Hepatocyte (in vitro differentiated cells): Measurements from ENCODE around the gene PGA5. TPM values are rescaled to one million over a fixed set of nuclear protein-coding genes. Genes with fewer than 3 reads are reported as not detected.

Source experiments
- DNase-seq: peaks from one replicate; pipeline ENCODE4 v3.0.0-alpha.2; 2016; ENCODE audit warnings: low spot score
- H2AFZ ChIP-seq: fragments of 200-600 bp; sonication (generic); 2 replicates; pipeline ENCODE4 v1.6.0; 2016; ENCODE audit warnings: antibody characterized with exemption, mild to moderate bottlenecking
- H3K27ac ChIP-seq: fragments of 200-600 bp; sonication (generic); 2 replicates; pipeline ENCODE4 v1.5.1; 2016; ENCODE audit warnings: mild to moderate bottlenecking
- H3K27me3 ChIP-seq: fragments of 200-600 bp; sonication (generic); 2 replicates; pipeline ENCODE4 v1.6.1; 2016
- H3K36me3 ChIP-seq: fragments of 200-600 bp; sonication (generic); replicated peaks from 2 replicates; pipeline ENCODE4 v1.5.1; 2016; ENCODE audit warnings: low read depth; ENCODE audit not compliant: insufficient read depth
- H3K4me1 ChIP-seq: fragments of 200-600 bp; sonication (generic); 2 replicates; pipeline ENCODE4 v1.5.1; 2016; ENCODE audit warnings: mild to moderate bottlenecking, moderate library complexity; ENCODE audit not compliant: insufficient read depth
- H3K4me2 ChIP-seq: fragments of 200-600 bp; sonication (generic); 2 replicates; pipeline ENCODE4 v1.6.0; 2016
- H3K4me3 ChIP-seq: fragments of 200-600 bp; sonication (generic); 2 replicates; pipeline ENCODE4 v1.5.1; 2016; ENCODE audit warnings: mild to moderate bottlenecking
- H3K79me2 ChIP-seq: fragments of 200-600 bp; sonication (generic); 2 replicates; pipeline ENCODE4 v1.6.0; 2017; ENCODE audit warnings: mild to moderate bottlenecking
- H3K9me2 ChIP-seq: fragments of 200-600 bp; sonication (generic); replicated peaks from 2 replicates; pipeline ENCODE4 v1.6.0; 2017; ENCODE audit warnings: mild to moderate bottlenecking; ENCODE audit not compliant: insufficient read depth
- H3K9me3 ChIP-seq: fragments of 200-600 bp; sonication (generic); 2 replicates; pipeline ENCODE4 v1.5.1; 2016; ENCODE audit warnings: low read depth, mild to moderate bottlenecking
- H4K20me1 ChIP-seq: fragments of 200-600 bp; sonication (generic); 2 replicates; pipeline ENCODE4 v1.6.0; 2016; ENCODE audit warnings: mild to moderate bottlenecking; ENCODE audit not compliant: insufficient read depth, poor library complexity, severe bottlenecking
- EZH2 ChIP-seq: fragments of 200-600 bp; sonication (generic); IDR thresholded peaks from 2 replicates; pipeline ENCODE4 v1.6.1; 2016; ENCODE audit warnings: antibody characterized with exemption, mild to moderate bottlenecking, borderline replicate concordance
- EZH2phosphoT487 ChIP-seq: fragments of 200-600 bp; sonication (generic); IDR thresholded peaks from one replicate; pipeline ENCODE4 v1.6.1; 2018; ENCODE audit warnings: antibody characterized with exemption, mild to moderate bottlenecking, low read depth, moderate library complexity; ENCODE audit not compliant: unreplicated experiment, severe bottlenecking
- WGBS: methylation state at CpG from one replicate; pipeline ENCODE4 v1.1.6; 2016; ENCODE audit warnings: low lambda C conversion rate; ENCODE audit errors: missing lambda C conversion rate; 5-methylcytosine and 5-hydroxymethylcytosine counted together
- polyA plus RNA-seq: library from polyadenylated mRNA; unstranded; fragments of >200 nt; fragmentation: Nextera tagmentation; extraction: Ambion mirVana; gene quantifications from 2 replicates; pipeline ENCODE4 v1.2.1, GENCODE V29; 2016
- total RNA-seq: library from RNA; depleted of rRNA; stranded (reverse); fragments of >200 nt; gene quantifications from 2 replicates; pipeline ENCODE4 v1.2.3, GENCODE V29; 2014
- TF ChIP-seq, protein P1 (sequence below): fragments of 200-600 bp; sonication (generic); IDR thresholded peaks from 2 replicates; pipeline ENCODE4 v1.5.1; 2016; ENCODE audit warnings: antibody characterized with exemption, mild to moderate bottlenecking; ENCODE audit not compliant: poor library complexity

Gene PGA5
- total and polyA plus RNA-seq, 2 experiments from 2014 or later: 0.77 to 1.8 TPM

DNA sequence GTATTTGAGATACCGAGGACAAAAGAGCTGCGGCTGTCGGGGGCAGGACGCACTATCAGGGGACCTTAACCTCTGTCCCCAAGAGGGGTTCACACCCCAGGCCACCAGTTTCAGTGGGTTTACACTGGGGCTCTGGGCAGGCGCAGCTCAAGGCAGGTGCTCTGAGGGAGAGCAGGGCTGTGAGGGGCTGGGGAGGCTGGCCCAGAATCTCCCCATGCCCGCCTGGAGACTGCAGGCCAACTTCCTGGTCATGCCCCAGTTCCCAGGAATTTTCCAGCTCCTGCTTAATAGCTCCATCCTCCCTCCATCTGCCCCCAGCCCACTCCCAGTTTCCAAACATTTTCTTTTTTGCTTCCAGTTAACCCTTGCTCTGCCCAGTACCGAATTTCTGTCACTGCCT is 45.3 kb upstream of the PGA5 start:
- no peak overlapping the region for H2AFZ ChIP-seq
- no peaks in the 10 kb centered on the region for H3K4me1 ChIP-seq
- no peak overlapping the region for H3K27ac ChIP-seq
- no peaks in the 10 kb centered on the region for H3K79me2 ChIP-seq
- DNase-seq: no peak
- no peaks in the 10 kb centered on the region for H3K36me3 ChIP-seq
- H3K9me3 ChIP-seq: no peaks in the 10 kb centered on the region
- H4K20me1 ChIP-seq: no peaks in the 10 kb centered on the region
- TF ChIP-seq EZH2phosphoT487 (no peak), EZH2 (no peak)
- TF ChIP-seq, protein P1, sequence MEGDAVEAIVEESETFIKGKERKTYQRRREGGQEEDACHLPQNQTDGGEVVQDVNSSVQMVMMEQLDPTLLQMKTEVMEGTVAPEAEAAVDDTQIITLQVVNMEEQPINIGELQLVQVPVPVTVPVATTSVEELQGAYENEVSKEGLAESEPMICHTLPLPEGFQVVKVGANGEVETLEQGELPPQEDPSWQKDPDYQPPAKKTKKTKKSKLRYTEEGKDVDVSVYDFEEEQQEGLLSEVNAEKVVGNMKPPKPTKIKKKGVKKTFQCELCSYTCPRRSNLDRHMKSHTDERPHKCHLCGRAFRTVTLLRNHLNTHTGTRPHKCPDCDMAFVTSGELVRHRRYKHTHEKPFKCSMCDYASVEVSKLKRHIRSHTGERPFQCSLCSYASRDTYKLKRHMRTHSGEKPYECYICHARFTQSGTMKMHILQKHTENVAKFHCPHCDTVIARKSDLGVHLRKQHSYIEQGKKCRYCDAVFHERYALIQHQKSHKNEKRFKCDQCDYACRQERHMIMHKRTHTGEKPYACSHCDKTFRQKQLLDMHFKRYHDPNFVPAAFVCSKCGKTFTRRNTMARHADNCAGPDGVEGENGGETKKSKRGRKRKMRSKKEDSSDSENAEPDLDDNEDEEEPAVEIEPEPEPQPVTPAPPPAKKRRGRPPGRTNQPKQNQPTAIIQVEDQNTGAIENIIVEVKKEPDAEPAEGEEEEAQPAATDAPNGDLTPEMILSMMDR: no peak
- H3K4me2 ChIP-seq: no peak overlapping the region
- H3K9me2 ChIP-seq: no peaks in the 10 kb centered on the region
- WGBS: 81% methylated on average over 7 of the region's 7 CpGs
- no peaks in the 10 kb centered on the region for H3K27me3 ChIP-seq
- no peak overlapping the region for H3K4me3 ChIP-seq

- Histone ChIP-seq H3K36me3 (no peaks in the 10 kb centered on the region), H3K9me2 (no peaks in the 10 kb centered on the region), H4K20me1 (no peaks in the 10 kb centered on the region), H3K9me3 (no peaks in the 10 kb centered on the region), H3K4me1 (no peaks in the 10 kb centered on the region), H3K79me2 (no peaks in the 10 kb centered on the region), H3K27ac (no peak overlapping the region), H3K4me3 (no peak overlapping the region), H3K27me3 (no peaks in the 10 kb centered on the region), H3K4me2 (no peak overlapping the region), H2AFZ (no peak overlapping the region)
- DNase-seq: no peak
- TF ChIP-seq, protein P1: no peak
- TF ChIP-seq EZH2phosphoT487 (no peak), EZH2 (no peak)
- 85% methylated on average over 6 of the region's 6 CpGs for WGBS
These were observed 42.6 kb upstream of the PGA5 start for GRCh38 chr11:61198361-61198760.

DNA sequence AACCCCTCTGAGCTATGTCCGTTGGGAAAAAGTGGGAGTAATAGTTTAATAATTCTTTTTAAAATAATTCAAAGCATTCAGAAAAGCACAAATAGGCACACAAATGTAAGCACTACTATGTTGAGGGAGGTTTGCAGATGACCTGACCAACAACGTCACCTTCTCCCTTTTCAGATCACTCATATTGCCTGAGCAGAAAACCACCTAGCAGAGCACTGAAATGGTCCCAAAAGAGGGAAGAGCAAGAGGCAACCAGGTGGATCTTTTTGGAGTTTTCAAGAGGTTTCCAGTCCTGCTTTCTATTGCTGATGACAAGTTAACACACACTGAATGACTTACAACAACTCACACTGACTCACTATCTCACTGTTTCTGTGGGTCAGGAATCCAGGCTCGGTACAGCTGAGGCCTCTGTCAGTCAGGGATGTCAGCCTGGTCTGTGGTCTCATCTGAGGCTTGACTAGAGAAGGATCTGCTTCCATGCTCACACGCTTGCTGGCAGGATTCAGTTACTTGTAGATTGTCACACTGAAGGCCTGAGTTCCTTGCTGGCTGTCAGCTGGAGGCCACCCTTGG is 41.9 kb upstream of the PGA5 start:
- Histone ChIP-seq H4K20me1 (no peaks in the 10 kb centered on the region), H2AFZ (no peak overlapping the region), H3K4me2 (no peak overlapping the region), H3K79me2 (no peaks in the 10 kb centered on the region), H3K4me3 (no peak overlapping the region), H3K36me3 (no peaks in the 10 kb centered on the region), H3K4me1 (no peaks in the 10 kb centered on the region), H3K27ac (no peak overlapping the region), H3K9me2 (no peaks in the 10 kb centered on the region), H3K27me3 (no peaks in the 10 kb centered on the region), H3K9me3 (no peaks in the 10 kb centered on the region)
- 80% methylated on average over 4 of the region's 4 CpGs for WGBS
- TF ChIP-seq EZH2phosphoT487 (no peak), EZH2 (no peak)
- TF ChIP-seq, protein P1: no peak
- no peak for DNase-seq

DNA sequence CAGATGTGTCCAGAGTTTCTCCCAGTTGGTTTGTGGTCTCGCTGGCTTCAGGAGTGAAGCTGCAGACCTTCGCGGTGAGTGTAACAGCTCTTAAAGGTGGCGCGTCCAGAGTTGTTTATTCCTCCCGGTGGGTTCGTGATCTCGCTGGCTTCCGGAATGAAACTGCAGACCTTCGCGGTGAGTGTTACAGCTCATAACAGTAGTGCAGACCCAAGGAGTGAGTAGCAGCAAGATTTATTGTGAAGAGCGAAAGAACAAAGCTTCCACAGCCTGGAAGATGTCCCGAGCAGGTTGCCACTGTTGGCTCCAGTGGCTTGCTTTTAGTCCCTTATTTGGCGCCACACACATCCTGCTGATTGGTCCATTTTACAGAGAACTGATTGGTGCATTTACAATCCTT is 39.5 kb upstream of the PGA5 start:
- no peak overlapping the region for H3K4me2 ChIP-seq
- whole genome bisulfite sequencing: 92% methylated on average over 14 of the region's 14 CpGs

More for the DNA sequence above, 39.5 kb upstream of the PGA5 start:
- H2AFZ ChIP-seq: no peak overlapping the region
- H3K36me3 ChIP-seq: no peaks in the 10 kb centered on the region
- no peak overlapping the region for H3K4me3 ChIP-seq
- TF ChIP-seq EZH2phosphoT487 (no peak), EZH2 (no peak)
- TF ChIP-seq, protein P1: no peak
- no peaks in the 10 kb centered on the region for H3K9me2 ChIP-seq
- no peaks in the 10 kb centered on the region for H3K9me3 ChIP-seq
- no peaks in the 10 kb centered on the region for H3K4me1 ChIP-seq
- H3K27me3 ChIP-seq: no peaks in the 10 kb centered on the region
- H3K79me2 ChIP-seq: no peaks in the 10 kb centered on the region
- no peak overlapping the region for H3K27ac ChIP-seq
- DNase-seq: no peak
- no peaks in the 10 kb centered on the region for H4K20me1 ChIP-seq
